Left lung (tissue), 10 donors: ENCODE measurements around the gene CYP11A1. TPM values are rescaled to one million over a fixed set of nuclear protein-coding genes. Genes with fewer than 3 reads are reported as not detected.
A peak's percentile ranks its signal among the peaks of the same experiment; 100 is the strongest.

Experiments used
- ATAC-seq: fragments of 200-7000 bp; cut with Tn5 transposase; one replicate; pipeline ENCODE4 v1.9.1; 2020; ENCODE audit warnings: moderate library complexity
- DNase-seq, 4 donors: peaks; one replicate each; pipeline ENCODE4 v3.0.0-alpha.2; 2013 to 2020
- H3K27ac ChIP-seq, 2 donors: fragments of 200-600 bp; sonication (generic) in 1 of 2; one replicate each; pipeline versions ENCODE4 v1.5.0 to v1.8.0; 2020 to 2021
- H3K27me3 ChIP-seq, 2 donors: fragments of 200-600 bp; sonication (generic) in 1 of 2; one replicate each; pipeline versions ENCODE4 v1.5.0 to v1.8.0; 2020 to 2021
- H3K36me3 ChIP-seq, 2 donors: fragments of 200-600 bp; sonication (generic) in 1 of 2; one replicate each; pipeline versions ENCODE4 v1.5.0 to v1.8.0; 2020 to 2021
- H3K4me1 ChIP-seq, 2 donors: fragments of 200-600 bp; one replicate each; pipeline ENCODE4 v1.8.0; 2021
- H3K4me3 ChIP-seq, 2 donors: fragments of 200-600 bp; sonication (generic) in 1 of 2; one replicate each; pipeline versions ENCODE4 v1.5.0 to v1.8.0; 2020 to 2021; ENCODE audit warnings: mild to moderate bottlenecking in 1 of 2
- H3K9me3 ChIP-seq, 2 donors: fragments of 200-600 bp; sonication (generic) in 1 of 2; one replicate each; pipeline versions ENCODE4 v1.5.0 to v1.8.0; 2020 to 2021
- CTCF ChIP-seq, 2 donors: fragments of 200-600 bp; sonication (generic) in 1 of 2; IDR thresholded peaks; one replicate each; pipeline versions ENCODE4 v1.5.0 to v1.8.0; 2021; ENCODE audit warnings: antibody characterized with exemption in 2 of 2
- intact Hi-C, 2 donors: fragments of 100-400 bp; cut with DNase I; formaldehyde crosslinking; loops; one replicate each; pipeline versions ENCODE4 v1.11.2 to v1.14.2; 2022
- polyA plus RNA-seq, 6 donors: library from polyadenylated mRNA; unstranded; fragments of 120-200 nt; gene quantifications; one replicate each; pipeline ENCODE4 v1.2.1, GENCODE V29; 2013; ENCODE audit not compliant: insufficient read length in 6 of 6
- total RNA-seq, 2 donors: library from RNA; stranded (reverse); fragmentation: NEBNext Ultra II Directional; extraction: Animal tissue kit (Norgen Biotek cat#: 25700); gene quantifications; one replicate each; pipeline ENCODE4 v1.2.1, GENCODE V29; 2021
- donor health status: DM: no; HTN: yes; CAD: no.
- donor health status: DM: no; HTN: no; CAD: no.

CYP11A1 gene
- total and polyA plus RNA-seq, 8 donors, result 0.34 to 1.3 (median 0.61) TPM

- intact Hi-C loops, result no loop called here
- DNase-seq (no peak), ATAC-seq (no peak)
- no peak for TF ChIP-seq CTCF (IDR thresholded peaks at IDR 0.05)
- H3K4me3 ChIP-seq, result no peak overlapping the region
- H3K36me3 ChIP-seq, result no peaks in the 10 kb centered on the region
- no peaks in the 10 kb centered on the region for H3K9me3 ChIP-seq
- peaks cover 0 to 6% of the 10 kb centered on the region in 2 donors for H3K27me3 ChIP-seq
- H3K4me1 ChIP-seq, result no peaks in the 10 kb centered on the region
- H3K27ac ChIP-seq, result no peak overlapping the region
Measured at GRCh38 chr15:74352393-74352910, 15.0 kb downstream of the CYP11A1 start.

GRCh38 chr15:74351670-74352069 is 15.8 kb downstream of the CYP11A1 start:
- Histone ChIP-seq H3K27me3 (peaks cover 0 to 6% of the 10 kb centered on the region in 2 donors), H3K4me1 (no peaks in the 10 kb centered on the region), H3K4me3 (no peak overlapping the region), H3K36me3 (no peaks in the 10 kb centered on the region), H3K9me3 (no peaks in the 10 kb centered on the region), H3K27ac (no peak overlapping the region)
- intact Hi-C loops, result no loop called here
- DNase-seq, result peak in 1 of 4 donors; percentile 19
- no peak for TF ChIP-seq CTCF (IDR thresholded peaks at IDR 0.05)
- no peak for ATAC-seq

GRCh38 chr15:74350295-74351275 is 16.9 kb downstream of the CYP11A1 start:
- no peak overlapping the region for H3K4me3 ChIP-seq
- peaks cover 0 to 6% of the 10 kb centered on the region in 2 donors for H3K27me3 ChIP-seq
- no peaks in the 10 kb centered on the region for H3K4me1 ChIP-seq
- intact Hi-C loops, result no loop called here
- DNase-seq, result no peak
- no peaks in the 10 kb centered on the region for H3K36me3 ChIP-seq
- no peak overlapping the region for H3K27ac ChIP-seq
- H3K9me3 ChIP-seq, result no peaks in the 10 kb centered on the region
- ATAC-seq, result no peak
- no peak for TF ChIP-seq CTCF (IDR thresholded peaks at IDR 0.05)

GRCh38 chr15:74349241-74349778 is 18.1 kb downstream of the CYP11A1 start:
- Histone ChIP-seq H3K36me3 (no peaks in the 10 kb centered on the region), H3K4me3 (no peak overlapping the region), H3K9me3 (no peaks in the 10 kb centered on the region), H3K27ac (no peak overlapping the region), H3K27me3 (peaks cover 0 to 6% of the 10 kb centered on the region in 2 donors), H3K4me1 (no peaks in the 10 kb centered on the region)
- DNase-seq, result no peak
- intact Hi-C loops, result no loop called here
- TF ChIP-seq CTCF (IDR thresholded peaks at IDR 0.05), result no peak
- ATAC-seq, result no peak

- ATAC-seq (no peak), DNase-seq (no peak)
- Histone ChIP-seq H3K9me3 (no peaks in the 10 kb centered on the region), H3K4me3 (no peak overlapping the region), H3K36me3 (no peaks in the 10 kb centered on the region), H3K27me3 (peaks cover 0 to 6% of the 10 kb centered on the region in 2 donors), H3K4me1 (no peaks in the 10 kb centered on the region), H3K27ac (no peak overlapping the region)
- TF ChIP-seq CTCF (IDR thresholded peaks at IDR 0.05), result no peak
- intact Hi-C loops, result no loop called here
Measured at GRCh38 chr15:74347757-74348250, 19.6 kb downstream of the CYP11A1 start.
